Measurements from ENCODE around the gene HOXA3.

DNA sequence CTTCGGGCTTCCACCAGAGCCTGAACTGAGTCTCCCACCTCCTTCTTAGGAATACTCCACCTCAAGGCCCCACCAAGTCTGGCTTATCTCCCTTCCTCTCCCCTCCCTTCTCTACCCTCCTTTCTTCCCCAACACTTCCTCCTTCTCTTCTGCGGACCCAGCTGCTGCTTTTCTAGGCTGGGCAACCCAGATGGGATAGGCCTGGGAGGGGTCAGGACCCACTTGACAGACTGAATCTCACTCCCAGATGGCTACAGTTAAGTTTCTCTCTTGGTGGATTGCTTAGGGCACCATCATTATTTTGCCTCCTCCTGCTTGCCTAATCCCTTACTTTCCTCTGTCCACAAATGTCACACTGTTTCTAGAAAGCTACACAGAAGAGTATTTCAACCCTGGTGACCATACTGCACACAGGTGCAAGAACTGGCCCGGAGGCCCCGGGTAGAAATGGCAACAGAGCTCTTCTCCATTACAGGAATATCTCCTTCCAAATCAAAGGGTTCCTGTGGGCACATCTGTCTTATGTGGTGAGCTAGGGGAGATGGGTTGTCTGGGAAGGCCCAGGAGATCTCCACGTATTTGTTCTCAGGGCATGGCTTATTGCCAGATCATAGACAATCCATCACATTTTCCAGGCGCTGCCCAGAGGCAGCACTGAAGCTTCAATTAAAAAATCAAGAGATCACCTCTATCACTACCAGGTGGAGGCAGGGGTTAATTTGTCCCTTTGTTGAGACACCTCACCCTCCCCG is 37.8 kb upstream of the HOXA3 start:
- TF ChIP-seq, protein P1, sequence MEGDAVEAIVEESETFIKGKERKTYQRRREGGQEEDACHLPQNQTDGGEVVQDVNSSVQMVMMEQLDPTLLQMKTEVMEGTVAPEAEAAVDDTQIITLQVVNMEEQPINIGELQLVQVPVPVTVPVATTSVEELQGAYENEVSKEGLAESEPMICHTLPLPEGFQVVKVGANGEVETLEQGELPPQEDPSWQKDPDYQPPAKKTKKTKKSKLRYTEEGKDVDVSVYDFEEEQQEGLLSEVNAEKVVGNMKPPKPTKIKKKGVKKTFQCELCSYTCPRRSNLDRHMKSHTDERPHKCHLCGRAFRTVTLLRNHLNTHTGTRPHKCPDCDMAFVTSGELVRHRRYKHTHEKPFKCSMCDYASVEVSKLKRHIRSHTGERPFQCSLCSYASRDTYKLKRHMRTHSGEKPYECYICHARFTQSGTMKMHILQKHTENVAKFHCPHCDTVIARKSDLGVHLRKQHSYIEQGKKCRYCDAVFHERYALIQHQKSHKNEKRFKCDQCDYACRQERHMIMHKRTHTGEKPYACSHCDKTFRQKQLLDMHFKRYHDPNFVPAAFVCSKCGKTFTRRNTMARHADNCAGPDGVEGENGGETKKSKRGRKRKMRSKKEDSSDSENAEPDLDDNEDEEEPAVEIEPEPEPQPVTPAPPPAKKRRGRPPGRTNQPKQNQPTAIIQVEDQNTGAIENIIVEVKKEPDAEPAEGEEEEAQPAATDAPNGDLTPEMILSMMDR (IDR thresholded peaks at IDR 0.05; ENCODE audit: low read depth, low read length, poor library complexity, severe bottlenecking), result no peak
- peak; percentile 79; the same call in 1 of the 2 replicates for TF ChIP-seq EZH2phosphoT487 (IDR thresholded peaks at IDR 0.05; ENCODE audit: borderline replicate concordance, low read length)

All from DOHH2 (cell line).